ENCODE results near the gene WWOX. TPM values are rescaled to one million over a fixed set of nuclear protein-coding genes. Genes with fewer than 3 reads are reported as not detected.
A peak's percentile ranks its signal among the peaks of the same experiment; 100 is the strongest.

WWOX gene
- total RNA-seq, 3 donors from 2014 or later = 11.7 to 18.0 (median 13.8) TPM

GRCh38 chr16:78461087-78461486 lies 361.6 kb downstream of the WWOX start:
- peak in 1 of 3 donors; percentile 27 for DNase-seq
- H3K4me3 ChIP-seq = no peak overlapping the region
- peaks cover 24% of the 10 kb centered on the region for H3K4me1 ChIP-seq (ENCODE audit: low read depth)
- H3K9me3 ChIP-seq = no peaks in the 10 kb centered on the region
- intact Hi-C loops (cut with DNase I, micrococcal nuclease) = no loop called here
- ATAC-seq = peak; percentile 17
- H3K36me3 ChIP-seq (ENCODE audit: low read depth) = no peaks in the 10 kb centered on the region
- no peak for TF ChIP-seq CTCF (IDR thresholded peaks at IDR 0.05)

- ATAC-seq = peak; percentile 79
Observed at GRCh38 chr16:78461496-78462287, 362.2 kb downstream of the WWOX start.

GRCh38 chr16:78462288-78463208 lies 363.1 kb downstream of the WWOX start:
- DNase-seq (peak in 2 of 3 donors; percentile 31 to 39), ATAC-seq (peak; percentile 6)
- Histone ChIP-seq H3K9me3 (no peaks in the 10 kb centered on the region), H3K36me3 (ENCODE audit: low read depth) (no peaks in the 10 kb centered on the region), H3K4me1 (ENCODE audit: low read depth) (peaks cover 24% of the 10 kb centered on the region), H3K4me3 (no peak overlapping the region)
- no peak for TF ChIP-seq CTCF (IDR thresholded peaks at IDR 0.05)
- intact Hi-C loops (cut with DNase I, micrococcal nuclease) = no loop called here

More at GRCh38 chr16:78461496-78462287, 362.2 kb downstream of the WWOX start:
- no peaks in the 10 kb centered on the region for H3K36me3 ChIP-seq (ENCODE audit: low read depth)
- TF ChIP-seq CTCF (IDR thresholded peaks at IDR 0.05) = no peak
- no peaks in the 10 kb centered on the region for H3K9me3 ChIP-seq
- intact Hi-C loops (cut with DNase I, micrococcal nuclease) = no loop called here
- peaks cover 24% of the 10 kb centered on the region for H3K4me1 ChIP-seq (ENCODE audit: low read depth)
- DNase-seq = peak in 1 of 3 donors; percentile 73
- H3K4me3 ChIP-seq = no peak overlapping the region

DNA sequence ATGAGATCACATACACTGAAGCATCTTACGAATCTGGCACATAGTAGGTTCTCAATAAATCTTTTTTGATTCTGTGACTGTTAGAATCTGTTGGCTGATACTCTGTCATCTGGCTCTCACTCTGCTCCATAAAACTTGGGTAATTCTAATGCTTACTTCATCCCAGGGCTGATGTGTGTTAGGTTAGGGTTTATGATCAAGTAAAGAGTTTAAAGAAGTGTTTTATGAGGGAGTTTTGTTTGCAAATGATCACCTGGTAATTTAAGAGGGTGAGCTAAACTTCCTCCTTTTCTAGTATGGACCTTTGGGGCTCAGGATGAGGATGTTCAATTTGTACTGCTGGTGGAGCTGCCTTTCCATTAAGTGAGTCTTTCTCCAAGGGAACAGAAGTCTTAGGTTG lies 364.1 kb downstream of the WWOX start:
- no peak for TF ChIP-seq CTCF (IDR thresholded peaks at IDR 0.05)
- H3K4me1 ChIP-seq (ENCODE audit: low read depth) = peaks cover 24% of the 10 kb centered on the region
- ATAC-seq (peak; percentile 73), DNase-seq (no peak)
- no peaks in the 10 kb centered on the region for H3K9me3 ChIP-seq
- intact Hi-C loops (cut with DNase I, micrococcal nuclease) = no loop called here
- no peaks in the 10 kb centered on the region for H3K36me3 ChIP-seq (ENCODE audit: low read depth)
- no peak overlapping the region for H3K4me3 ChIP-seq

- Histone ChIP-seq H3K4me3 (no peak overlapping the region), H3K36me3 (ENCODE audit: low read depth) (no peaks in the 10 kb centered on the region), H3K4me1 (ENCODE audit: low read depth) (peaks cover 24% of the 10 kb centered on the region), H3K9me3 (no peaks in the 10 kb centered on the region)
- TF ChIP-seq CTCF (IDR thresholded peaks at IDR 0.05) = no peak
- DNase-seq (no peak), ATAC-seq (no peak)
- intact Hi-C loops (cut with DNase I, micrococcal nuclease) = no loop called here
Observed at GRCh38 chr16:78464833-78465232, 365.4 kb downstream of the WWOX start.
